ENCODE measurements around the gene ZNF292.
"Not testable (repeated sequence)": the region's sequence is repeated elsewhere in the genome, so short reads cannot be mapped to it uniquely, and the experiment has no call there.

Gene ZNF292

DNA sequence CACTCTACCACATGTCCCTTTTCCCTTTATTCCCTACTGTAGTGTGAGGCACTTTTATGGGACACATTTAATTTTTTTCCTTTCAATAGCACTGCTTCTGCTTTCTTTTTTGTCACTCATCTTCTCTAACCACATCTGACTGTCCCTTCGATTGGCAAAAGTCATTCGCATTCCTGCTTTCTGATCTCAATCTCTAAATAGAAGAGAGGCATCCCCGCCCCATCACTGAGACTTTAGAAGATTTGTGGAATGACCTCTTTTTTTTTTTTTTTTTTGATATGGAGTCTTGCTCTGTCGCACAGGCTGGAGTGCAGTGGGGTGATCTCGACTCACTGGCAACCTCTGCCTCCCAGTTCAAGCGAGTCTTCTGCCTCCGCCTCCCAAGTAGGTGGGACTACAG lies 9.1 kb downstream of the ZNF292 start:
- DNase-seq: no peak

DNA sequence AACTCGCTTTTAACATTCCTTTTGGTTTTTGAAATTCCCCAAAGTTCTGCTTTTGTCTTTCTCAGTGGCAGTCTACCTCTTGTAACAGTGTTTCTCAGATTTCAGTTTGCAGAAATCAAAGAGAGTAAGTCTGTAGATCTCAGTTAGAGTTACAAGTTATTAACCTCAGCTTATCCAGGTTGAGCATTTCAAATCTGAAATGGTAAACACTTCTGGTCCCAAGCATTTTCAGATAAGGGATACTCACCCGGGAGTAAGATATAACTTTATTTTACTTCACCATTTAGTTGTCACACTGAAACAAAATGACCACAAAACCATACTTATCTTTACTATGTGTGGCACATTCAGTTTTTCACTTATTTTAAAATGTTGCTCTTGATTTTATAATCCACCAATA lies 9.8 kb downstream of the ZNF292 start:
- no peak for DNase-seq

DNA sequence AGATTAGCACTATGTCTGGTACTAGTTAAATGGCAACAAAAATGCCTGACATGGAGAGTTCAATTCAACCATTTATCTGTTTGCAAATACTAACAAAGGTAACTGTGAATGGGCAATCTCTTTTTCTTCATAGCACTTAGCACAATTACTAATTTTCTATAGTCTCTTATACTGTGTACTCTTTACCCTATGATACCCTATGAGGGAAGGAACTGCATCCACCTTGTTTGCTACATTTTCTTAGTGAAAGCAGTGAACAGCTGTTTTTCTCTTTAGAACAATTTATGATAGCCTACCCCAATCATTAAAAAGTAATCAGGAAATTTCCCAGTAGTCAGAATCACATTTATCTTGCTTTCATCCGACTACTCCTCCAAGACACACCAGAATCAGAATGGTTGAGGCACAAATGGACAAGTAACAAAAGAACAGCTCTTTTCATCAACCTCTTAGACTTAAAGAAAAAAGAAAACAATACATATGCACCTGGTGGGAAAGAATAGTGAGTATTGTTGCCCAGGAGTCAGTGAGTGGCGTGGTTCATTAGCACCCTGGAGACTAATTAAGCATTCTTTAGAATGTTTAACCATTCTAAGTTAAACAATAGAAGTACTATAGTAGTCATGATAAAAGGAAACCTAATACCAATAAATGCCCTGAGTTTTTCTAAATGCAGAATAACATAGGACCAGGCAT lies 16.7 kb downstream of the ZNF292 start:
- DNase-seq: no peak

DNA sequence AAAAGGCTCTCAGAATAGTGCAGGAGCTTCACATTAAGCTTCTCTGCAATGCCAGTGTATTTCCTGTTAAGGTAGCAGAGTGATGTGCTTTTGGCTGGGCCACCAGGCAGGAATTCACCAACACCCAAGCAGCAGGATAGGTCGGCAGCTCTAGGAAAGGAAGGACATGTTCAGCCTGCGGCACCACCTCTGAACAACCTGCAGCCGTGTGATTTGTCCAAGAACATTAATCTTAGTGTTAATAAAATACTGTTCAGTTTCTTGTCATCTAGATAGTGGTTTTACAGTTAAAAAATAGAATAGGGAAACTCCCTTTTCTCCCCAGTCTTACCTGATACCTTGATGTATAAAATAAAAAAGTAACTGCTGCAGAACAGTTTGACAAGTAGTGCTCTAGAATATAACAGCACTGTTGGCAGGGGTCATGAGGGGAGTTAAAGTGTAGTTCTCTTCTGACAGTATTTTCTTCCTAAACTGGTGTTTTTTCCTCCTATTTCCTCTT lies 18.8 kb downstream of the ZNF292 start:
- DNase-seq: no peak

- DNase-seq: no peak
Observed at GRCh38 chr6:87176493-87176892, 21.1 kb downstream of the ZNF292 start.

DNA sequence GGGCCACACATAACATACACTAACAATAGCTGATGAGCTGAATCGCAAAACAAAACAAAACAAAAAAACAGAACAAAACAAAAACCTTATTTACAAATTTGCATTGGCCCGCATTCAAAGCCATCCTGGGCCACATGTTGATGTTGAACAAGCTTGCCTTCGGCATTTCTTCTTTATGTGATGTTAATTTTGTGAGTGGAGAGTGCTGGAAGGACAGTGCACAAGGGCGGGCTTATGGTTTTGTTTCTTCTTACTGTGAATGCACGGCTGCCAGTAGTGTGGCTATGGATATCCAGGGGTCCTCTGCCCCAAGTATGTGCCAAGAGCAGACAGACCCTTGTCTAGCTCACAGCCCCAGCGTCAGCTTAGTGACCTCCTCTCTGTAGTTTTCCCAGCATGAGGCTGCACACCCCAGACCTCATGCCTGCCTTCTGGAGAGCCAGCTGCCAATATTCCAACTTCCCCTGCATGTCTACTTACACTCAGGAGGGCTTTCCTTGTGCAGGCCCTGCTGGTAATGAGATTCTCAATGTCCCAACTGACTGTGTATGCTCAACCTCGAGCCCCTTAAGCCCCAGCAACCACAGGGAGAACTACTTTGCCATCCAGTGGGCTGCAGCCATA lies 24.9 kb downstream of the ZNF292 start:
- DNase-seq: no peak

- no peak for DNase-seq
Observed at GRCh38 chr6:87181903-87182302, 26.5 kb downstream of the ZNF292 start.

- DNase-seq: no peak
Observed at GRCh38 chr6:87182321-87182720, 27.0 kb downstream of the ZNF292 start.

DNA sequence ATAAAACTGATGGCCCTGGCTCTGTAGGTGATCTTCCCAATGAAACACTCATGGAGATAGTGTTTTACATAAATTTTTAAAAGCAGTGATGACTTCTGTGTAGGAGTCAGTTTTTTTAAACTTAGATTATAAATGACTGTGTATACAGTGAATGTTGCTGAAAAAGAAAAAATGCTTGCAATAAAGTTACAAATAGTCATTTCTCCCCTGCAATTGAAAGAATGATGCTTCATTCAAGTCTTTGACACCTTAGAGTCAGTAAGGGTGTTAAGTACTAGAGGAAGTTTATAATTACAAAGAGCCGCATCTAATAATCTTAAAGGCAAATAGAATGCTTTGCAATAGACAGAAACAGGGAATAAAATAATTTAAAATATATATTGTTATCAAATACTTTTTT lies 27.6 kb downstream of the ZNF292 start:
- DNase-seq: no peak

DNA sequence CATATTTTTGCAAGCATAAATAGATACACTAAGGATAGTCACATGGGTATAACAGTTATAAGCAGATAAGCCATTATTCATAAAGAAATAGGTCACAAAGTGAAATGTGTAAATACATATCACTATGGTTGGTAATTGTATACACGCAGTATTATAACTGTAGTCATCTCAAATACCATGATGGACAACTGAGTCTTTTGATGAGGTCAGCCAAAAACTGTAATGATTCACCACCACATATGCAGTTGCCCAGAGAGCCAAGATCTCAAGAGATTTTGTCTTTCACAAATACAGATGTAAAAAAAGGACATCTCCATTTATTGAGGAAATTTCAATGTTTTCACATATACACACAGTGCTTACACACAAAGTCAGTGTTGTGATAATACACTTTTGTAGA lies 28.3 kb downstream of the ZNF292 start:
- DNase-seq: no peak

GRCh38 chr6:87184762-87185250 lies 29.4 kb downstream of the ZNF292 start:
- DNase-seq: no peak

DNA sequence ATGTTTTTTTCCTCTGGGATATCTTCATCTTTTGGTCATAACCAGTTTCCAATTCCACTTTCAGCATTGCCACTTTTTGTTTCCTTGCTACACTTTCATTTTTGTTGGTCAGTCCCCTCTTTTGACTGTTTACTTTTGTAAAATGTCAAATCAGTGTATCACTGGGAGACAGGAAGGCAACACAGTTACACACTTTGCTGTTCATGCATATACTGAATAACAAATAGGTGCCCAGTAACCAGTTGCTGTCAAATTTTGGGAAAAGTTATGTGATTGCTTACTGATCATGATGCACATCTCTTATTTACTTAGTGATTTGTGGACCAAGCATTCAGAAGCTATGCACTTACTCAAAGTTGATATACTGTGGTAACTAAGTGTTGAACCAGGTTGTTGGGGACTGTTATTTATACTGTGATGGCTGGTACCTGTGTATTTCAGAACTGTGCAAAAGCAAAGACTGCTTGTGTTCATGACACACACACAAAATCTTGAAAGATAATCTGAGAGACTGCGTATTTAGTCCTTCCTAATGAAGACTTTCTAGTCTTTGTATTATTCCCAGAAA lies 41.0 kb downstream of the ZNF292 start:
- no peak for DNase-seq

GRCh38 chr6:87197547-87197946 lies 42.2 kb downstream of the ZNF292 start:
- no peak for DNase-seq

DNA sequence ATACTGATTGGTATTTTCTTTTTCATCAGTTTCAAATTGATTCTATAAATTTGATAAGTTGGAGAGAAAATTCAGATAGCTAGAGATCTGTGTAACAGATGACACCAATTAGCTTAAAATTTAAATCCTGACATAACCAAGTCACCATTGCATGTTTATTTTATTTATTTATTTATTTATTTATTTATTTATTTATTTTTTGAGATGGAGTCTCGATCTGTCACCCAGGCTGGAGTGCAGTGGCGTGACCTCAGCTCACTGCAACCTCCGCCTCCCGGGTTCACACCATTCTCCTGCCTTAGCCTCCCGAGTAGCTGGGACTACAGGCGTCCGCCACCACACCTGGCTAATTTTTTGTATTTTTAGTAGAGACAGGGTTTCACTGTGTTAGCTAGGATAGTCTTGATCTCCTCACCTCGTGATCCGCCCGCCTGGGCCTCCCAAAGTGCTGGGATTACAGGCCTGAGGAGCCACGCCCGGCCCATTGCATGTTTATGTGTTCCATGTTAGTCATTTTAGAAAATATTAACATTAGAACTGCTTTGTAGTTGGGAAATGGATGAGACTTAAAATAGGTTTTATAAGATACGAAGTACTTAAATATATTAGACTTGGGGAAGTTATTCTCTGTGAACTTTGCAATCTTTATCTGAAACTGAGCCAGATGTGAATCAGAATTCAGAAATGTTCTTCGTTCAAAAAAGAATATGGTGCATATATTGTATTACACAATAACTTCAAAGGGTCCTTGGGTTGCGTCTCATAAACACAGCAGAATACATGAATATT lies 42.9 kb downstream of the ZNF292 start:
- DNase-seq: not testable (repeated sequence)

- DNase-seq: no peak
Observed at GRCh38 chr6:87199787-87200186, 44.4 kb downstream of the ZNF292 start.

- DNase-seq: no peak
Observed at GRCh38 chr6:87200469-87201175, 45.3 kb downstream of the ZNF292 start.

DNA sequence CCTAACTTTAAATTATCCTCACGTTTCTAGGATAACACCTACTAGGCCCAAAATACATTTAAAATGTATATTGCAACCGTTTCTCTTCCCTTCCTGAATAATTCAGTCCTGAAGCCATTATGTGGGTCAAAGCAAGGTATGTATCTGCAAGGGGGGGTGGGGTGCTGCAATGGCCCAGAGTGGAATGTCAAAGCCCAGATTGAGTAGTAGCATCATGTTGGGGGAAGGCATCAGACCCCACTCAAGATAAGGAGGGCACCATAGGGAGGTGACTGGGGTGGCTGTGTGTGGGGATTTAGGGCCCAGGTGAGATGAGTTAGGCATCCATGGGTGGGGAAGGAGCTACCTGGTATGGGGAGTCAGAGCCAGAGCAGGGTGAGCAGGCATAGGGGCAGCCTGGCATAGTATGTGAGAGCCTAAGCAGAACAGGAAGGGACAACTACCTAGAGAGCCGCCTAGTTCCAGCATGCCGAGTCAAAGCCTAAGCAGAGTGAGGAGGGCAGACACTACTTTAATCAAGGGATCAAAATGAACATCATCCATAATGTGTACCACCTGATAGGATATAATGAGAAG lies 48.2 kb downstream of the ZNF292 start:
- no peak for DNase-seq

GRCh38 chr6:87209812-87210211 lies 54.4 kb downstream of the ZNF292 start:
- no peak for DNase-seq

DNA sequence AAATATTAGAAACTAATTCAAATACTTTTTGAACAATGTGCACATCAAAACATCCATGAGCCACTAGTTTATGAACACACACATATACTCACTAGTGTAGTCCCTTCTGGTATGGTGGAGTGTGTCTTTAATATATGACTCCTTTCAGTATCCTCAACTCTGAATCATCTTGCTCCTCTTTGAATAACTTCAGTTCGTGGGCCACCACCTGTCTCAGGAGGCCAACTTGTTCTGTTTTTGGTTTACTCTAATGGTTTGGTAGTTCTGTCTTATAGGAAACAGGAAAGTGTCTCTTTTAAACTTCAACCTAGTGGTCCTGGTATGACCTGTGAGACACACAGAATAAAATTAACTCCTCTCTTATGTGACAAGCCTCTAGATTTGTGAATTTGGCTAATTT lies 55.6 kb downstream of the ZNF292 start:
- no peak for DNase-seq

DNA sequence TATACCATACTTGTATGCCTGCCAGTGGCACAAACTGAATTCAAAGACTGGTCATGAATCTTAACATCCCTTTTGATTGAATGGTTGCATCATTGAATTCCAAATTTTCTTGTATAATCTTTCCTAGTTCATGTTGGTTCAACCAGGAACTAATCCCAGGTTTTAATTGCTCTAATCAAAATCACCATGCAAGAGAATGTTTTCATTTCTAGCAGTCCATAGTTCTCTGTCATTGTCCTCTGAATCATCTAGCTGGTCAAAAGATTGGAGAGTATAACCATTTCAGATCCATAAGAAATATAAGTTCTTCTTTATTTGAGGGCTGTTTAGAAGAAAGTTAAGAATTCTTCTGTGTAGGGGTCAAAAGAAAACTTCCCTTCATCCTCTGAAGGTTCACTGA lies 57.2 kb downstream of the ZNF292 start:
- no peak for DNase-seq

DNA sequence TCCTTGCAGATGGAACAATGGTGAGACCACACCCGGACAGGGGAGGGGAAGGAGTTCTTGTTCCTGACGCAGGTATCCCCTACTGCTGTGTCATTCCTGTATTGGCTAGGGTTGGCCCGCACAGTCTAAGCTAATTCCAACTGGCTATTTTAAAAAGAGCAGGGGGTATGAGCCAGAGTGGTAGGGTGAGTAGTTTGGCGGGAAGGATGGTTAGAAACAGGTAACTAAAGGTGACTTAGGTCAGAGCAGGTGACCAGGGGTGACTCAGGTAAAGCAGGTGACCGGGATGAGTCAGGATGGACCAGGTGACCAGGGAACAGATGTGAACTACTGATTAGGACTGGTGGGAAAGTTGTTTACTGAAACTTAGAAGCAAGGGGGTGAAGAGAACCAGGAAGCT lies 58.0 kb downstream of the ZNF292 start:
- DNase-seq: no peak

- DNase-seq: no peak
Observed at GRCh38 chr6:87214831-87215230, 59.5 kb downstream of the ZNF292 start.

Data from amniotic stem cell (primary cell).